ENCODE results near the gene CCDC85C. TPM values are rescaled to one million over a fixed set of nuclear protein-coding genes. Genes with fewer than 3 reads are reported as not detected.

CCDC85C gene
- total RNA-seq, 4 donors from 2014 or later = 0.88 to 56.3 (median 13.6) TPM

GRCh38 chr14:99579120-99579836, 24.7 kb downstream of the CCDC85C start:
- H3K4me1 ChIP-seq = peaks cover 47 to 49% of the 10 kb centered on the region in 2 donors

DNA sequence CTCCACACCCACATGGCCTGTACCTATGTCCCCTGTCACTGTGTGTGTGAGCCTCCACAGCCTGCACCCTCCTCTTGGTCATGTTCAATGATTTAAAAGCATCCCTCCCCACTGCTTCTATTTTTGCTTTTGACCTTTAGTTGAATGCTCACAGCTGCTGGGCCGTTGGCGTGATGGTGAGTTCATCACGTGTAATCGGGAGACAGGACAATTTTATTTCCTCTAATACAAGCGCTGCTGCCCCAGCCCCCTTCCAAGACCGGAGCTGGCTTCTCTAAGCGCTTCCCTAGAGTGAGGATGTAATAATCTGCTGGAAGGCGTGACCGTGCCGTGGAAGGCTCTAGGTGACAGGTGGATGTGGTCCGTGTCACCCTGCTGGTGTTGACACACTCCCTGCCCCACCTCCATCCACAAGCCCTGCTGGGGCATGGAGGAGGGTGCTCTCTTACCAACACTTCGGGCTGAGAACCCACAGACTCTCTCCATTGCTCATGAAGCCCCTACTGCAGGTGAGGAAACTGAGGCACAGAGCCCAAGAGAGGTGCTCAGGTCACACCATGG, 25.4 kb downstream of the CCDC85C start:
- intact Hi-C loops (cut with DNase I; ENCODE audit: low total_unique reads) = no loop called here
- peaks cover 51 to 53% of the 10 kb centered on the region in 2 donors for H3K4me1 ChIP-seq
- peak overlapping the region; percentile 70 to 85 for H3K27ac ChIP-seq
- peak; percentile 68 to 69 for DNase-seq
- H3K36me3 ChIP-seq = no peaks in the 10 kb centered on the region
- no peaks in the 10 kb centered on the region for H3K27me3 ChIP-seq
- H3K4me3 ChIP-seq = no peak overlapping the region
- H3K9me3 ChIP-seq = no peaks in the 10 kb centered on the region
- TF ChIP-seq POLR2A (IDR thresholded peaks at IDR 0.05) (no peak), CTCF (IDR thresholded peaks at IDR 0.05) (no peak)

More at GRCh38 chr14:99579120-99579836, 24.7 kb downstream of the CCDC85C start:
- Histone ChIP-seq H3K27me3 (no peaks in the 10 kb centered on the region), H3K9me3 (no peaks in the 10 kb centered on the region), H3K36me3 (no peaks in the 10 kb centered on the region), H3K4me3 (no peak overlapping the region), H3K27ac (peak overlapping the region; percentile 70 to 85)
- intact Hi-C loops (cut with DNase I; ENCODE audit: low total_unique reads) = no loop called here
- TF ChIP-seq CTCF (IDR thresholded peaks at IDR 0.05) (no peak), POLR2A (IDR thresholded peaks at IDR 0.05) (no peak)
- DNase-seq = peak in 1 of 2 donors; percentile 20

- H3K4me1 ChIP-seq = peaks cover 55 to 64% of the 10 kb centered on the region in 2 donors
- peak in 1 of 2 donors; percentile 60 for DNase-seq
- no peaks in the 10 kb centered on the region for H3K9me3 ChIP-seq
- no peaks in the 10 kb centered on the region for H3K27me3 ChIP-seq
- TF ChIP-seq CTCF (IDR thresholded peaks at IDR 0.05) (no peak), POLR2A (IDR thresholded peaks at IDR 0.05) (no peak)
- intact Hi-C loops (cut with DNase I; ENCODE audit: low total_unique reads) = no loop called here
- peak overlapping the region; percentile 83 to 85 for H3K27ac ChIP-seq
- H3K4me3 ChIP-seq = no peak overlapping the region
- H3K36me3 ChIP-seq = no peaks in the 10 kb centered on the region
These were observed 27.0 kb downstream of the CCDC85C start for GRCh38 chr14:99576761-99577705.

GRCh38 chr14:99576304-99576703, 27.7 kb downstream of the CCDC85C start:
- Histone ChIP-seq H3K9me3 (no peaks in the 10 kb centered on the region), H3K4me1 (peaks cover 61 to 65% of the 10 kb centered on the region in 2 donors), H3K4me3 (no peak overlapping the region), H3K27ac (peak overlapping the region; percentile 83 to 85), H3K27me3 (no peaks in the 10 kb centered on the region), H3K36me3 (no peaks in the 10 kb centered on the region)
- TF ChIP-seq CTCF (IDR thresholded peaks at IDR 0.05) (no peak), POLR2A (IDR thresholded peaks at IDR 0.05) (no peak)
- DNase-seq = no peak
- intact Hi-C loops (cut with DNase I; ENCODE audit: low total_unique reads) = no loop called here
